ENCODE measurements around the gene NHSL2.
A peak's percentile ranks its signal among the peaks of the same experiment; 100 is the strongest.

Gene NHSL2

GRCh38 chrX:72110051-72110875 is 199.6 kb downstream of the NHSL2 start:
- no peak for DNase-seq (ENCODE audit: low read depth)

- DNase-seq (ENCODE audit: low read depth) = no peak
Observed at GRCh38 chrX:72110876-72111708, 200.4 kb downstream of the NHSL2 start.

GRCh38 chrX:72113461-72113860 is 202.8 kb downstream of the NHSL2 start:
- DNase-seq (ENCODE audit: low read depth) = no peak

DNA sequence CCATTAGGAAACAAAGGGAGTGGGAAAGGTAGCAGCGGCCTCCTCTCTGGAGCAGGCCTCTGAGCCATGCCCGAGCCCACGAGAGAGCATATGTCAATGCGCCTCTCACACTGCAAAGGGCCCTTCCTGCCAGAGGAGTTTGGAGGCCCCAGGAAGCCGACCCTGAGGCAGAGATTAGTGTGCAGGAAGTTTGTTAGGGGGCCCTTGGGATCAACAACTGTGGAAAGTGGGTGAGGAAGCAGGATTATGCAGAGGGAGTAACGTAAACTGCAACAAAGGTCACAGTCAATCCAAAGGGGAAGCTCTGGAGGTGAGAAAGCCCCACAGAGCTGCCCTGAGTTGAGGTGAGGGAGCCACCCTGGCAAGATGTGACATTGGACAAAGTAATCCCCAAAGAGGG is 203.7 kb downstream of the NHSL2 start:
- no peak for DNase-seq (ENCODE audit: low read depth)

- DNase-seq (ENCODE audit: low read depth) = no peak
Observed at GRCh38 chrX:72114807-72115206, 204.2 kb downstream of the NHSL2 start.

DNA sequence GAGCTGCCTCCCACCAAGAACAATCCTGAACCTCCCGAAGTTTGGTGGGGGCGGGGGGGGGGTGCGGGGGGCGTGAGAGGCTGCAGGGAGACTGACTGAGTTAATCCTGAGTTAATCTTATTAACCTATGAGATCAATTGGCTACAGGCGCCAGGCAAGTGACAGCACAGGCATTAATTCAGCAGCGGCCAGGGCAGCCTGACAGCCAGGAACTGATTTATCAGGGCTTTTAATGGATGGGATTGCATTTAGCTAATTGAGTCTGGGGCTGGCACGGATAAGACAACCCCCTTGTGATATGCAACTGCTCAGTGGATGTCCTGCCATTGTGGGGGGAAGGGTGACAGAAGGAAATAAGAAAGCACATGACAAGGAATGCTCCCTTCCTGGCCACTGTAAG is 204.7 kb downstream of the NHSL2 start:
- no peak for DNase-seq (ENCODE audit: low read depth)

- DNase-seq (ENCODE audit: low read depth) = no peak
Observed at GRCh38 chrX:72117636-72118210, 207.1 kb downstream of the NHSL2 start.

GRCh38 chrX:72120837-72121236 is 210.2 kb downstream of the NHSL2 start:
- no peak for DNase-seq (ENCODE audit: low read depth)

- peak; percentile 58 for DNase-seq (ENCODE audit: low read depth)
Observed at GRCh38 chrX:72121383-72121782, 210.7 kb downstream of the NHSL2 start.

DNA sequence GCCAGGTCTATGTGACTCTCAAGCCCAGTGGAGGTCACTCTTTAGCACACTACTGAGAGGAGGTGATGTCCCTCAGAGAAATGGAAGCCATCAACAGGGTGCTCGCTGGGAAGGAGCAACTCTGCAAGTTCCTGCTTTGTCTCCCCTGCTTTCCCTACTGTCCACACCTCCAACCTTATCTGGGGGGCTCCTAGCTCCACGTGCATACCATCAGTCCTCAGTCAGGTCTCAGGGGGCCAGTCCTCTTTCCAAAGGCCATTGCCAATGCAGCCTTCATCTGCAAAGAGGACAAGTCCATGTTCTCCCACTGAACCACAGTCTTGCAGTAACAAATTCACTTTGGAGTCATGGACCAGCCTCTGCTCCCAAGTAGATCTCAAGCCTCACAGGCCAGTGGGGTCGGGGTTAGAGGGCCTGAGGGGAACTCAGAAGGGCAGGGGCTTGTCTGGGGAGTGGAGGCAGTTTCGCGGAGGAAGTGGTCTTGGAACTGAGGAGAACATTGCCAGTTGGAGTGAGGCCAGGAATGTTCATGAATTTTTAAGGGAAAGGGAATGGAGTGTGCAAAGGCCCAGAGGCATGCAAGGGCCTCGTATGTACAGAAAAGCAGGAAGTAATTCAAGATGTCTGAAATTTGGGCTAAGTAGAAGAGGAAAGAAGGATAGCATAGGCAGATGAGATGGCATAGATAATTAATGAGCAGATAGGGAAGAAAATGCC is 212.1 kb downstream of the NHSL2 start:
- DNase-seq (ENCODE audit: low read depth) = no peak

DNA sequence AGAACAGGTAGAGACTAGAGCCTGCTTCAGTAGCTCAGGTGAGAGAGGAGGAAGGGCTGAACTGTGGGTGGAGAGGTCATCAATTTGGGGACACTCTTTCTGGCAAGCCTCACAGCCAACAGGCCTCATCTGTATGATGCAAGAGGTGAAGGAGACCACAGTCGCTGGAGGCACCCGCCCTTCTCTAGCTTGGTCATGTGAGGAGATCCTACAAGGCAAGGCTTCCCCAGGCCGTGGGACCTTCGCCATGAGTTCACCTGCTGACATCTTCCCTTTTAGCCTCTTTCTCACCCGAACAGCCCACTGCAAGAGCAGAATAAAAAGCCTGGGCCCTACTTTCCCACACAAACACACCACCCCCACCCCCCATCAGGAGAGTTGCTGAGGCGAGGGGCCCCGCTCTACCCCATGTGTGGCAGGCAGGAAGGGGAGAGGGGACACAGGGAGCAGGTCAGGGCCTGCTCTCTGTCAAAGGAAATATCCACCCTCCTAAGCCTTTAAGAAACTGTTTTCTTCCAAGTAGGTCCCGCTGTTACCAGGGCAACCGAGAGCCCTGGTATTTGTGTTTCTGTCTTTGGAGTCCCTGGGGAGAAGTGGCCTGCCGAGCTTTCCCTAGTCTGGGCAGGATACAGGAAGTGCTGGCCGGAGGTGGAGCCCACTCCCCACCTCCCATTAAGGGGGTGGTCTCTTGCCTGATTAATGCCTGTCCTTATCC is 213.0 kb downstream of the NHSL2 start:
- DNase-seq (ENCODE audit: low read depth) = no peak

- no peak for DNase-seq (ENCODE audit: low read depth)
Observed at GRCh38 chrX:72124540-72125201, 214.0 kb downstream of the NHSL2 start.

- DNase-seq (ENCODE audit: low read depth) = no peak
Observed at GRCh38 chrX:72125331-72126047, 214.8 kb downstream of the NHSL2 start.

- no peak for DNase-seq (ENCODE audit: low read depth)
Observed at GRCh38 chrX:72126048-72126415, 215.4 kb downstream of the NHSL2 start.

DNA sequence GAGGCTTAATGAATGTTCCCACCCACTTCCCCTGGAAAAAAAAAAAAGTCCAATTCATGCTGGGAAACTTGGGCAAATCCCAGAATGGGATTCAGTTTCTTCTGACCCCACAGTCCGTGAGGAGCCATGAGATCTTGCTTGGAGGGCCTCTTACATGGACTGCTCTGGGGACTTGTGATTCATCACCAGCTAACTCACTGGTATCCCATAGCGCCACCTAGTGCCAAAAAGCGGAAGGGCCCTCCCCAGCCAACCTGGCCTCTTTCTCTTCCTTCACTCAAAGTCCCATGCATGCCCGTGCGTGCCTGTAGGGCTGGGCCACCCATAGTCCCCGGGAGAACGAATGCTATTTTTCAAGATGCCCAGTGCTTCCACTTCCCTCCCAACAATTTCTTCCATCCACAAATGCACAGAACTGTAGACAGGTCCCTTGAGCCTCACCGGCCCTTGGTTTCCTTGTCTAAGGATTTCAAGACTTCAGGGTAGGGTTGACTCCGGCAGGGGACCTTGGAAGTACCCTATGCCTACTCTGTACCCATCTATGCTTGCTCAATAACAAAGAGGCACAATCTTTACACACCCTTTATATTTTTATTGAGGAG is 216.0 kb downstream of the NHSL2 start:
- DNase-seq (ENCODE audit: low read depth) = peak; percentile 75

- no peak for DNase-seq (ENCODE audit: low read depth)
Observed at GRCh38 chrX:72127332-72127731, 216.7 kb downstream of the NHSL2 start.

GRCh38 chrX:72128183-72128834 is 217.7 kb downstream of the NHSL2 start:
- DNase-seq (ENCODE audit: low read depth) = no peak

GRCh38 chrX:72128881-72129280 is 218.2 kb downstream of the NHSL2 start:
- DNase-seq (ENCODE audit: low read depth) = no peak

DNA sequence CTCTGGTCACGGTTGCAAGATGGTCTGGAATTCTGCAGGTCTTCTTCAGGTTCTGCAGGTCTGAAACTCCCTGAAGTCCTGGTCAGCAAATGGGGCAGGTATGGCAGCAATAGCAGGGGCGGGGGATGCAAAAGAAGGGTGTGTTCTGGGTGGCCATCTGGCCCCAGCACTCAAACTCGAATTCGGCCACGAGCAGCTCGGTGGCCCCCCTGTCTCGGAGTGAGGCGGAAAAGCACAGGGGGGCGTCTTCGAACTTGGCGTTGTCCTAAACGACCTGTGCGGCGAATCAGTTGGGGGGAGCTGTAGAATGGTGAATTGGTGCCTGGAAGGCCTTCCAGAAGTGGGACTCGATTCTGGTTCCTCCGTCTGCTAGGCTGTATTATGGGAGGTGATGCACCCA is 219.0 kb downstream of the NHSL2 start:
- no peak for DNase-seq (ENCODE audit: low read depth)
